Upper lobe of left lung (tissue), 4 donors: Measurements from ENCODE around the gene CELSR1.

Experiments
- POLR2A ChIP-seq, 4 donors: fragments of 450-650 bp; IDR thresholded peaks; one replicate each; pipeline ENCODE4 v1.5.1; 2016 to 2017; ENCODE audit warnings: antibody characterized with exemption in 4 of 4, mild to moderate bottlenecking in 2 of 4
- TF ChIP-seq, protein P1 (sequence below), 6 experiments: fragments of 450-650 bp in 4 of 6; fragments of 200-600 bp in 2 of 6; sonication (generic) in 2 of 6; IDR thresholded peaks; one replicate each; pipeline ENCODE4 v1.5.1; 2016 to 2019; ENCODE audit warnings: antibody characterized with exemption in 6 of 6

DNA sequence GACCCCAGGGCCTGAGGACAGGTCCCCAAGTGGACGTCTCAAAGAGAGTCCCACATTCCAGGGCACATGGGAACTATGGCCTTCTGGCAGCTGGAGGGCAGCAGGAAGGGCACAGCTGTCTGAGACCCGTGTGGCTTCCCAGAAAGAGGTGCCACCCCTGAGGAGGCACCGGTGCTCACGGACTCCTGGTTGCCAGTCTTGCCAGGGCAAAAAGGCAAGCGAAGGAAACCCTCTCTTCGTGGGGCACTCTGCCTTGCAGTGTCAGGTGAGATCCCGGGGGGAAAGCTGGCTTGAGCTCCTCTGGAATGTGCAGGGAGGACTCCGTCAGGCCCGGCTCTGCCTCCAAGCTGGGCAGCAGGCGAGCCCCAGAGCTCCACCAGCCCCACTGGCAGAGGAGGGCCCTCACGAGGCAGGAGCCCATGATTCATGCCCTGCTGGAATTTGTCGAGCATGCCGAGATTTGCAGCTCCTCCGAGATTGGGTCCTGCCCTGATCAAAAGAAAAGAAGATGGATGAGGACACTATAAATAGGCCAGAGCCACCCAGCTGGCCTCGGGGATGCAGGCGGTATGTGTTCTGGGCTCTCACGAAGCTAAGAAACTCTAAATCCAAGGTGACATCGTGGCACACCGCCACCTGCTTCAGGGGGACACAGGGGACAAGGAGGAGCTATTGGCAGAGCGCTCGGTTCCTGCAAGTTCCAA is 9.9 kb upstream of the CELSR1 start:
- no peak for TF ChIP-seq POLR2A (IDR thresholded peaks at IDR 0.05)
- TF ChIP-seq, protein P1, sequence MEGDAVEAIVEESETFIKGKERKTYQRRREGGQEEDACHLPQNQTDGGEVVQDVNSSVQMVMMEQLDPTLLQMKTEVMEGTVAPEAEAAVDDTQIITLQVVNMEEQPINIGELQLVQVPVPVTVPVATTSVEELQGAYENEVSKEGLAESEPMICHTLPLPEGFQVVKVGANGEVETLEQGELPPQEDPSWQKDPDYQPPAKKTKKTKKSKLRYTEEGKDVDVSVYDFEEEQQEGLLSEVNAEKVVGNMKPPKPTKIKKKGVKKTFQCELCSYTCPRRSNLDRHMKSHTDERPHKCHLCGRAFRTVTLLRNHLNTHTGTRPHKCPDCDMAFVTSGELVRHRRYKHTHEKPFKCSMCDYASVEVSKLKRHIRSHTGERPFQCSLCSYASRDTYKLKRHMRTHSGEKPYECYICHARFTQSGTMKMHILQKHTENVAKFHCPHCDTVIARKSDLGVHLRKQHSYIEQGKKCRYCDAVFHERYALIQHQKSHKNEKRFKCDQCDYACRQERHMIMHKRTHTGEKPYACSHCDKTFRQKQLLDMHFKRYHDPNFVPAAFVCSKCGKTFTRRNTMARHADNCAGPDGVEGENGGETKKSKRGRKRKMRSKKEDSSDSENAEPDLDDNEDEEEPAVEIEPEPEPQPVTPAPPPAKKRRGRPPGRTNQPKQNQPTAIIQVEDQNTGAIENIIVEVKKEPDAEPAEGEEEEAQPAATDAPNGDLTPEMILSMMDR (IDR thresholded peaks at IDR 0.05) = no peak
